ENCODE measurements around the gene UBA52. TPM values are rescaled to one million over a fixed set of nuclear protein-coding genes. Genes with fewer than 3 reads are reported as not detected.
A peak's percentile ranks its signal among the peaks of the same experiment; 100 is the strongest.

UBA52 gene
- total RNA-seq, 1 experiment from 2014 or later, result 1,265 TPM

DNA sequence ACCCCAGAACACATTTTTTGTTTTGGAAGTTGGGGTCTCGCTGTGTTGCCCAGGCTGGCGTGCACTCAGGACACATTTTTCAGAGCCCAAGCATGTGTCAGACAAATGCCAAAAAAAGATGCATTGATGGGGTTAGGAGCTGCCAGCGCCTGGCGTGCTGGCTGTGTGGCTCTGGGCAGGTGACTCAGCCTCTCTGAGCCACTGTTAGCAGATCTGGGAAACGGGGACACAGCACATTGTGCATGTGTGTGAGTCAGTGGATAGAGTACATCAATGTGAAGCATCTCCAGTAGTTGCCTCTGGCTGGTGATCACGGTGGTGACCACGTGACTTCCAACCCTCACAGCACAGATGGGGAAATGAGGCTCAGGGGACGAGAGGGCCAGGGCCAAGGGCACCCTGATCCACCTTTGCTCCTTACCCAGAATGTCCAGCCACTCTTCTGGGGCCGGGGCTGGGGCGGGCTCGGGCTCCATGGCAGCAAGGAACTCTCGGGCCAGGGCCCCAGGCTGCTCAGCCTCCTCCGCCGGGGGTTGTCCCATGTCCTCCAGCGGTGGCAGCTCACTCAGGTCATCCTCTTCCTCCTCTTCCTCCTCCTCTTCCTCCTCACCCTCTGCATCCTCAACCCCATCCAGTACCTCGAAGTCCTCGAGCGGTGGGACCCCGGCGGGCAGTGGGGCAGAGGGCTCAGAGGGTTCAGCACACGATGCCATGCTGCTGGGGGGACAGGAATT, 30.2 kb upstream of the UBA52 start:
- peak overlapping the region; percentile 32 to 36; a peak in 4 of 5 replicates for H3K4me3 Mint-ChIP-seq

More for the DNA sequence above, 30.2 kb upstream of the UBA52 start:
- no peak overlapping the region for H2BK20ac ChIP-seq (ENCODE audit: low read depth, low read length, poor library complexity, severe bottlenecking)
- no peak overlapping the region for H2BK15ac ChIP-seq (ENCODE audit: low read depth, low read length)
- H3K23me2 ChIP-seq (ENCODE audit: insufficient read length, low read depth, low read length, poor library complexity, severe bottlenecking), result peaks cover 8% of the 10 kb centered on the region
- H3K36me3 Mint-ChIP-seq (ENCODE audit: insufficient read depth in 1 of 3, low read depth in 3 of 3), result peaks cover 18 to 51% (median 51%) of the 10 kb centered on the region in 3 experiments; a peak in 6 of 7 replicates
- H3K4ac ChIP-seq (ENCODE audit: low read depth, low read length), result no peak overlapping the region
- H3K27ac ChIP-seq (ENCODE audit: insufficient read length, low read depth, low read length), result no peak overlapping the region
- no peak overlapping the region for H3K14ac ChIP-seq (ENCODE audit: insufficient read depth, low read length)
- WGBS (ENCODE audit: extremely low coverage, insufficient read length, low lambda C conversion rate), result no CpG with 5 or more reads among the region's 21 CpGs
- H3T11ph ChIP-seq (ENCODE audit: low read length), result no peak overlapping the region
- H3K9ac ChIP-seq (ENCODE audit: extremely low read depth, insufficient read length, low read length), result no peak overlapping the region
- no peak overlapping the region for H4K91ac ChIP-seq (ENCODE audit: insufficient read length, low read depth, low read length)
- no peak overlapping the region for H2AK5ac ChIP-seq (ENCODE audit: insufficient read length, low read length)
- H2BK120ac ChIP-seq (ENCODE audit: low read depth, low read length, poor library complexity, severe bottlenecking), result no peak overlapping the region
- no peaks in the 10 kb centered on the region for H3K27me3 Mint-ChIP-seq (ENCODE audit: low read depth)
- H3K79me1 ChIP-seq (ENCODE audit: insufficient read depth, low read depth, low read length, poor library complexity, severe bottlenecking), result peaks cover 3% of the 10 kb centered on the region
- no peak for DNase-seq
- no peak overlapping the region for H4K8ac ChIP-seq (replicated peaks; ENCODE audit: insufficient read length, low read depth, low read length)
- no peaks in the 10 kb centered on the region for H3K27me3 ChIP-seq (ENCODE audit: insufficient read depth, low read length)
- H3K23ac ChIP-seq (ENCODE audit: insufficient read length, low read depth, low read length), result no peak overlapping the region
- no peak overlapping the region for H2AFZ ChIP-seq (ENCODE audit: low read length)
- H3K4me1 Mint-ChIP-seq, result peaks cover 12% of the 10 kb centered on the region in 2 experiments
- no peak overlapping the region for H3K18ac ChIP-seq (ENCODE audit: insufficient read length, low read depth, low read length)
- H3K9me3 ChIP-seq (ENCODE audit: control insufficient read depth, low read depth, low read length), result no peaks in the 10 kb centered on the region
- no peaks in the 10 kb centered on the region for H3K79me2 ChIP-seq (ENCODE audit: insufficient read depth, low read length)
- H2BK5ac ChIP-seq (ENCODE audit: insufficient read length, low read length), result no peak overlapping the region
- H3K4me1 ChIP-seq (ENCODE audit: insufficient read depth, low read length), result 0 out of 2 replicates have a peak, but pooled peaks cover 2% of the 10 kb centered on the region
- H4K5ac ChIP-seq (ENCODE audit: insufficient read length, low read depth, low read length), result no peak overlapping the region
- peak overlapping the region in 1 of 3 experiments; percentile 90; a peak in 2 of 7 replicates for H3K27ac Mint-ChIP-seq
- H3K9me3 Mint-ChIP-seq, result no peaks in the 10 kb centered on the region
- no peaks in the 10 kb centered on the region for H4K20me1 ChIP-seq (ENCODE audit: control insufficient read depth, insufficient read depth, insufficient read length)
- TF ChIP-seq, protein P1, sequence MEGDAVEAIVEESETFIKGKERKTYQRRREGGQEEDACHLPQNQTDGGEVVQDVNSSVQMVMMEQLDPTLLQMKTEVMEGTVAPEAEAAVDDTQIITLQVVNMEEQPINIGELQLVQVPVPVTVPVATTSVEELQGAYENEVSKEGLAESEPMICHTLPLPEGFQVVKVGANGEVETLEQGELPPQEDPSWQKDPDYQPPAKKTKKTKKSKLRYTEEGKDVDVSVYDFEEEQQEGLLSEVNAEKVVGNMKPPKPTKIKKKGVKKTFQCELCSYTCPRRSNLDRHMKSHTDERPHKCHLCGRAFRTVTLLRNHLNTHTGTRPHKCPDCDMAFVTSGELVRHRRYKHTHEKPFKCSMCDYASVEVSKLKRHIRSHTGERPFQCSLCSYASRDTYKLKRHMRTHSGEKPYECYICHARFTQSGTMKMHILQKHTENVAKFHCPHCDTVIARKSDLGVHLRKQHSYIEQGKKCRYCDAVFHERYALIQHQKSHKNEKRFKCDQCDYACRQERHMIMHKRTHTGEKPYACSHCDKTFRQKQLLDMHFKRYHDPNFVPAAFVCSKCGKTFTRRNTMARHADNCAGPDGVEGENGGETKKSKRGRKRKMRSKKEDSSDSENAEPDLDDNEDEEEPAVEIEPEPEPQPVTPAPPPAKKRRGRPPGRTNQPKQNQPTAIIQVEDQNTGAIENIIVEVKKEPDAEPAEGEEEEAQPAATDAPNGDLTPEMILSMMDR (conservative IDR thresholded peaks at IDR 0.05), result no peak
- no peak overlapping the region for H2BK12ac ChIP-seq (ENCODE audit: insufficient read length, low read depth, low read length)
- H3K56ac ChIP-seq (ENCODE audit: insufficient read length, low read depth, low read length), result no peak overlapping the region
- no peak overlapping the region for H3K4me2 ChIP-seq (ENCODE audit: insufficient read depth, insufficient read length, low read length)

All from H9 (cell line).